Stimulated activated CD8-positive, alpha-beta memory T cell treated with anti-CD3 and anti-CD28 coated beads, Interleukin-15, amount 100 ng/mL, for 4 hours (primary cell): ENCODE data around the gene PSAP.

ENCODE experiments used
- DNase-seq, 2 donors: peaks; one replicate each; pipeline ENCODE4 v3.0.0-alpha.2; 2020; ENCODE audit warnings: low read depth in 2 of 2

The PSAP gene

DNA sequence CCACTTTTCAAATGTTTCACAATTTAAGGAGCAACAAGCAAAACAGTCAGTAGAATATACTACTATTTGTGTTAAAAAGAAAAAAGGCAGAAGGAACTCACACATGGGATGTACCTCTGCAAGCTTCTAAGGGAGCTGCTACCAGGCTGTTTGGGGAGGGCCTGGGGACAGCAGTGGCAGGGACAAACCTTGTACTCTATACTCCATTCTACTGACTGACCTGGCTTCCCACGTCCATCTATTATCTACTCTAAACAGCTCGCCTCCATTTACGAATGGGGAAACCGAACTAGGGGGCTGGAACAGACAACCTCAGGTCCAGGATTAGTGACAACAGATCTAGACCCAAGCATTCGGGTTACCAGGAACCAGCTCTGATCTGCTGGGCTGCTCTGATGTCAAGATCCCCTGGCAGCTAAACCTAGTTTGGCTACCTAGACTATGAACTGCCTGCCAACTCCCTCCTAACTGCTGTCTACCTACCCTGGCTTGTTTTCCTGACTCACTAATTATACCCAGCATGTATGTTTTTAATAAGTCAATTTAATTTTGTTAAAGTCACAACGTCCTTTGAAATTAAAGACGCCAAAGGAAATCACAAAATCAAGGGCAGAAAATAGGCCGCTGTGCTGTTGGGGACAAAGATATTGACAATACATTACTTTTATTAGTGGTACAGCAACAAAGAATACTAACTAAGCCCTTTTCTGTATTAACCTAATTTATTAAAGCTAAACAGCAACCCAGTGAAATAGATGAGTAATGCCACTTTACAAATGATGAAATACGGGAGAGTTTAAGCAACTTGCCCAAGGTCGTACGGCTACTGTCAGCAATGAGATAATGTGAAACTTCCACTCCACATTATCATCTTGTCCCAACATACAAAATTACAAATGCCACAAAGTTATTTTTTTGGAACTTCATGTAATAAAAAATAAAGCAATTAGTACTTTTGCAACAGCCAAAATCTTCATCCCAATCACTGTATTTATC lies 5.3 kb downstream of the PSAP start:
- DNase-seq = no peak

DNA sequence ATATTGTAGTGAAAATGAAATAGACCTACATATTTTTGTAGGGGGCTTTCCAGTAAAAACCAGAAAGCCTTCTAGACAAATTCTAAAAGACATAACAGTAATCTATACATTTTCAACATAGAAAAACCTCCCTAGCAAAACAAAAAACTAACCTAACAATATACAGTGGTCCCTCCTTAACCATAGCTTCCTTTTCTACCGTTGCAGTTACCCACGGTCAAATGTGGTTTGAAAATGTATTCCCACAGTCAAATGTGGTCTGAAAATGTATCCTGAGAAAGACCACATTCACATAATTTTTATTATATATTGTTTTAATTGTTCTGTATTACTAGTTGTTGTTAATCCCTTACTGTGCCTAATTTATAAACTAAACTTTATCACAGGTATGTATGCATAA lies 6.4 kb downstream of the PSAP start:
- no peak for DNase-seq

DNA sequence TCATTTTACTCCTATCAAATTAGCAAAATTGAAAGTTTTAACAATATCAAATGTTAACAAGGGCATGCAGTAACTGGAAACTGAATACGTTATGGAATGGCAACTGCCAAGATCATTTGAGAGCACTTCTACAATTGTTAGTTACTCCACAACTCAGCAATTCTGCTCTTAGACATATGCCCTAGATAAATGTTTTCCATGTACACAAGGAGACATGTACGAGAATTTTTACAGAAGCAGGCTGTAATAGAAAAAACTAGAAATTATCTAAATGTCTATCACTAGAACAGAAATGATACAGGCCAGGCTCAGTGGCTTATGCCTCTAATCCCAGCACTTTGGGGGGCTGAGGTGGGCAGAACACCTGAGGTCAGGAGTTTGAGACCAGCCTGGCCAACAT lies 7.0 kb downstream of the PSAP start:
- DNase-seq = no peak

DNA sequence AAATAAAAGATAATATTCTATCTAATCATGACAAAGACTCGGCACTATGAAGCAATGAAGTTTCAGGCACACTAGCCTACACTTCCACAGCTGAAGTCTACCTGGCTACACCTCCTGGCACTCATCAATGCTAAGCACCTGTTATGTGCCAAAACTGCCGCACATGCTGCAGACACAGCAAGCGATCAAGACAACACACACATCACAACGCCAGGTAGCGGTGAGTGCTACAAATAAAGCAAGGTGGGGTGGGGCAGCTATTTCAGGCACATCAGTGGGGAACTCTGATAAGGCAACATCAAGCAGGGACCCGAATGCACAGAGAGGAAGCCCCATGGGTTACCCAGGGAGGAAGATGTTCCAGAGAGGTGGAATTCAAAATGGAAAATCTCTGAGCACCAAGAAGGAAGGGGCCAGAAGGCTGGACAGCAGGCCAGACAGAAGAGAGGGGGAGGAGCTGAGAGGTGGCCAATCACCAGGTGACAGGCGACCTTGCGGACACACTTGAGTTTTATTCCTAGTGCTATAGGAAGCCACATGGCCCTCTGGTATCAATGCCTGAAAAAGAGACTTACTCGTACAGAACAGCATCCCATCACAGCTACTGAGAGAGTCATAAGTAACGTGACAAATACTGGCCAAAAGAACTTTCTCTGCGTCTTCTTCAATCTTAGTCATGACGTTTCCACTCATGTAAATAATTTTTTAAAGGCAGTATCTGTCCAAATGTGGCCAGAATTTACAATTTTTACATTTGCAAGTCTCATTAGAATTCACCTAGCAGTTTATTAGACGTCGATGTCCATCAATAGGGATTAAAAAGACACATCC lies 8.0 kb downstream of the PSAP start:
- no peak for DNase-seq

DNA sequence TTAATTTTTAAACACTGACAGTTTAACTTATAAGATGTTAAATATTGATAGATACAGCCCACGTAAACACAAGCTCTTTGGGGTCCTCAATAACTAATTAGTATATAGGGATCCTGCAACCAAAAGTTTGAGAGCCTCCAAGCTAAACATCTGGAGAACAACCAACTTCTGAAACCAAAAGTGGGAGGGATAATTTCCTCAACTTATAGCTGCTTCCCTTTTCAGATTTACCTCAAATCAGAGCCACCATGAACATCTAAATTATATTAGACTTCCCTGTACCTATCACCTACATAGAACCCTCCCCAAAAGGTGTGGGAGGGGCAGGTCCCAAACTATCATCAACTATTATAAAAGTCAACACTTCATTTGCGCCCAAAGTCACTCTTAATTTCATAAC lies 8.6 kb downstream of the PSAP start:
- DNase-seq = no peak

DNA sequence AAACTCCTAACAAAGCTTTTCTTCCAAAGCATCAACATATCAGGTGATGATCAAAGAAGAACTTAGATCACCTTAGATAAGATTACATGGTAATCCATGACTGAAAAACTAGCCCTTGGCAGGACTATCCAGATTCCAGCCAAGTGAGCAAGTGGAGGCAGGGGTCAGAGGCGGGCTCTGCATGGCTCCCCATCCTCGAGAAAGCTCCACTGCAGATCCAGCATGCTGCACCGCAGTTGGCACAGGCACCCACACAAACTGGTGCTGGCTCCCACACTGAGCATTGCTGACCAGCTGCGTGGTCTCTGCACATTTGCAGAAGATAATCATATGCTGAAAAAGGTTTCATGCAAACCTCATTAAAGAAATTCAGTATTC lies 10.1 kb downstream of the PSAP start:
- no peak for DNase-seq

DNA sequence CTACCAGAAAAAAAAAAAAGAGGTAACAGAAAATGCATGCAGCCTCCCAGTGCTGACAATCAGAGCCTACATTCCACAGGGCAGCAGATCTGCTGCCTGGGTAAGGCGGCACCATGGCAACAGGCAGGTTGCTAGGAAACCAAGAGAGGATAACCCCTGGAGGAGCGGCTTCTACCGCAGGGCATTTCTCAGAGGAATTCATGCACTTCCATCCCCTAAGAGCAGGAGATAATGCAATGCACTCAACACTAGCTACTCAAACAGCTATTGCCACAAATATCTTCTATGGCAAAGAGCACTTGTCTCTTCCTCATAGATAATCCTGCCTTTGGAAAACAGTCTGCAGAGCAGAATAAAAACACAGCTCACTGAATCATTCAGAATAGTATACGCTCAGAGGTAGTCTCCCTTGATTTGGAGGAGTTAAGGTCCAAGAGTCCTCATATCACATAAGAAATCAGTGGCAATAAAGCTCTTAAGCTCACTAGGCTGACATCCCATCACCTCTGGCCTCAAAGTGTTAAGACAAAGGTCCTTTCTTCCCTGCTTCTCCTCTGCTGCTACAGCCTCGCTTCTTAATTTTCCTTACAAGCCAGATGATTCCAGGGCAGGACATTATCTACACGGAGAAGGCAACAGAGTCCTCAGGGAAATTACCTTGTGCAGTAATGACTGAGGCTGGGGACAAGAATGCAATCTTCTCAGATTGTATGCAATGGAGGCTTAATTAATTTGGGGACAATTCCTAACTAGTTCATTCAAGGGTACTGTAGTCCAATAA lies 10.7 kb downstream of the PSAP start:
- DNase-seq = no peak

DNA sequence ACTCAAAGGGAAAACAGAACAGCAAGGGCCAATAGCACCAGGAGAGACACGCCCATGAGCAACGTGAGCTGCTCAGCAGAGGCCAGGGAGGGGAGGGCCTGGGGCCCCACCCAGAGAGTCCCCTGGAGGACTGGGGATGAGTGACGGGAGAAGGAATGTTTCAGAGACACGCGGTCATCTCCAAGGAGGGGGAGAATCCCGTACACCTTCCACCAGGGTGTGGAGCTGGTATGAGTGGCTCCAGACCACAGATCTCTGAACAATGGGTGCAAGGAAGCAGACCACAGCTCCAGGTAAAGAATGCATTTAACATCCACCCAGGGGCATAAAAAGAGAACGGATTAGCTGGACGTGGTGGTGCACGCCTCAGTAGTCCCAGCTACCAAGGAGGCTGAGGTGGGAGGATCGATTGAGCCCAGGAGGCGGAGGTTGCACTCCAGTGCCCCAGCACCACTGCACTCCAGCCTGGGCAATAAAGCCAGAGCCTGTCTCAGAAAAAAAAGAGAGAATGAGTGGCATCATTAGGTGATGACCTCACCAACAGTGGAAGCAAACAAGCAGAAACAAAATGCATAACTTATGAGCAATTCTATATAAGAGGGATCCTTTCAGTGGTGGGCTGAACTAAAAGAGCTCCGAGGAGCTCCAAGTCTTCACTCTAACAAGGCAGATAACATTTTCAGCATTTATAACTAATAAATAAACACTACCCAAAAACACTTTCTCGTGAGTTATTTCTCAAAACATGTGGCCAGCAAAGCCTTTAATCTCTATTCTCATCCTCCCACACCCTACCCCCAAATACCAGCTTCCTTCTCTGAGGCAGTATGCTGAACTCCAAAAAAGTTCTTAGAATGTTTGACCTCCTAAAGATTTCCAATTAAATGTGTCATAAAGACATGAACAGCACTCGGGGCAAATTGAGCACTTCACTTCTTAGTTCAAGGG lies 12.5 kb downstream of the PSAP start:
- DNase-seq = no peak

DNA sequence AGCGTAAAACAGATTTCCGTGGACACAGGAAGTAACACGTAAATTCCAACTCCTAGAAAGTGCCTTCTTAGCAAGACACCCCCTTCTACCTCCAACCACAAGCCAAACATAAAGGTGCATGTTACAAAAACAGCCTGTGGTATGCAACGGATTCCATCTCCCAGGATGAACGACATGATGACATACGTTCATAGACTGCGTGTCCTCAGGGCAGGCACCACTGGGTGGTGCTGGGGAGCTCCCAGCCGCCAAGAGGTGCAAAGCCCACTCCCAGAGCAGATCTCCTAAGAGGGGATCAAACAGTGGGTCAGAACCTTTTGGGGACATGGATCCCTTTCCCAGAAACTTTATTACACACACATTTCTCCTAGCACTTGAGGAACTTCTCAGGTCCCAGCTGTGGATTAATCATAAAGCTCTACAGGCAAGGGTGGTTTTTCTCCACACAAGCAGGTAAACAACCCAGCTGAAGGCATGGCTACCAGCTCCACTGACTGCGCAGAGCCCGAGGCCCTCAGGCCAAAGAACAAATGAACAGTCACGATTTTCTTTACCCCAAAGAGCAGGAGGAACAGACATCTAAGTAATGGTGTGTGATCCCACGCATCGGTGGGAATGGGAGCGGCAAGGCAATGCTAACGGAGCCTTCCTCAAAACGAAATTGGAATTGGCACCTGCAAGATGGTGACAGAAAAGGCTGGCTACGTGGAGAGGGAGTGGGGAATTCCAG lies 13.8 kb downstream of the PSAP start:
- DNase-seq = no peak

DNA sequence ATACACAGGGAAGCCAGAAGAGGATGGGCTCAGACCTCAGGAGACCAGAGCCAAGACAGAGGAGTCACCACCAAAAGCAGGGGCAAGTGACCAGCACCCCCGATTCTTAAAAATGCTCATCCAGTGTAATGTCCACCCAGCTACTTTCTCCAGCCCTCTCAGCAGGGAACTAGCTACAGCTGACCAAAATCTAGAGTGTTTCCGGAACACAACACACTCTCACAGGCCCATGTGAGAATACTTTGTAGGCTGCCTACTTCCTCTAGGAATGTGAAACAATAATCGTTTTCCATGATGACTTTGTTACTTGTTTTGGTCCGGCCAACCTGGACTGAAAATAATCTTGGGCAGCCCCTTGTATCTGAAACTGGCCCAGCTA lies 14.5 kb downstream of the PSAP start:
- DNase-seq = no peak

DNA sequence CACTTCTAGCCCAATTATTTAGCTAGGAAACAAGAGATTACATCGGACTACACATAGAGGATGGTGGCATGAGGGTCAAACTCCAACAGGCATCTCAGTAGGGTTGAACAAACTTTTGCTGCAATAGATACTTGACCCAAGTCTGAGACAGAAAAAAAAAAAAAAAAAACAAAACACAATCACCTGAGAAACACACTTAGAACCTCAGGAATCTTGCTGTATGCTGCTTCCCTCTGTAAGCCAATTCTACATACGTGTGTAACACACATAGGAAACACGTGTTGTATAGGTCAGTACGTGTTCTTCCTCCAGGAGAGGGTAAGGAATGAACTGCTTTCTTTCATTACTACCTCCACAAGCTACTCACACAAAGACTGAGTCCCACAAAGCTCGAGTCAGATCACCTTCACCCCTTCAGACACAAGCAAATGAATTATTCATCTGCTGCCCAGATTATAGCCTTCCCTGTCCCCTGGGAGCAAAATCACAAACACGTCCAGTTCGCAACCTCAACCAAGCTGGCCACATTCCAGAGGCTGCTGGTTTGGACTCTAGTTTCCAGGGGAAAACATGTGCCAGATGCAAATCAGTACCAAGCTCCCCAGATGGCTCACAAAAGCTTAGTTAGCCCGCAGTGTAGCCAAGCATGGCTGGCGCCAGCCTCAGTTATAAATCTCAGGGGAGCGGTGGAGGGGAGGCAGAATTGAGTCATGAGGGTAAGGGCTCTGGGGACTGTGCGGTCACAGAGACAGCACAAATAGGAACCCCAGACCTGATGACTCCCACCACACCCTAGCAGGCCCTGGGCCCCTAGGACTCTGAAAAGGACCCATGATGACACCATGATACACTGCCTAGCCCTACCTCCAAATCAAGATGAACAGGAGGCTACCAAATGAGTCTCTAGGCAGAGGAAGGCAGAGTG lies 15.1 kb downstream of the PSAP start:
- DNase-seq = no peak

DNA sequence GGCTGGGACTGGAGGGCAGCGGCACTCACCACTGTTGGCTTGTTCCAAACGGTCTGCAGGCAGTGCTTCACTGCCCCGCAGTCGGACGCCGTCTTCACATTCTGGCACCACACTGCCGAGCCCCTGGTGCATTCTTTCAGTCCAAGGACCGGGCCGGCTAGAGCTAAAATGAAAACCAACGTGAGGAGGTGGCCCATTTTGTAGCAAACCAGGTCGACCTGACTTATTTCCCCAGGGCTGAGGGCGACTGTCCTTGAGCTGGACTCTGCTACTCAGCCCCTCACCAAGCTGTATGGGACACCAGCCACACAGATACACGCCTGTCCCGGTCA lies 16.7 kb downstream of the PSAP start:
- no peak for DNase-seq

DNA sequence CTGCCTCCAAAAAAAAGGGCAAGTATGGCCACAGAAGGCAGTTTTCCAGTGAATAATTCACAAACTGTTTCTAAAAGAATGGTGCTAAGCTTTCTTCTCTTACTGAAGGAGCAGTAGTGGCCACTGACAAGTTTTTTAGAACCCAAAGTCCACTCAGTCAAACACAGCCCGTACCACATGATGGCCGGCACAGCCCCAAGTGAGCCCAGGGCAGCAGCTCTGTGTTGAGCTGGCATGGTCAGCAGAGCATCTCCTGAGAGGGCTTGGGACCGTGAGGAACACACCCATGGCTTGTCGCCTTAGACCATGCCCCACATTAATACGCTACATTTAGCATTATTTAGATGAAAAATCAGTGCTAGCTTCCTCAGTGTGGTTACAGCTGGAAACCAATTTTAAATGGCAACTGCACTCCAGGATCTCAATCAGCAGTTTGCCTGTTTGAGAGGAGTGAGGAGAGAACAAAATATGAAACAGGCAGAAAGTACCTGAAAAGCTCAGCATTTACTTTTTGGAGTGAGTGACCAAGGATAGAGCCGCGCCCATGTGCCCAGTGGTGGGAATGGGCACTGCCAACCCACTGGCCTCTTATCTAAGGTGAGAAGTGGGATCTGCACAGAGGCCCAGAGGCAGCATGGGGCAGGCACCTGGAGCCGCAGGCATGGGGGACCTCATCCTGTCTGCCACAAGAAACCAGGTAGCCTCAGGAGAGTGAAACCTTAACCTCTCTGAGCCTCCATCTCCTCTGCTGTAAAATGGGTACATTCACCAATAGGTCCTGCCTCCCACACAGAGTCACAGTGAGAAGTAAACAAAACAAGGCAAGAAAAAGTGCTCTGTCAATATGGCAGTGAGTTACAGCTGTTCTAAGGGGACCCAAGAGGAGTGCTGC lies 17.4 kb downstream of the PSAP start:
- DNase-seq = no peak

DNA sequence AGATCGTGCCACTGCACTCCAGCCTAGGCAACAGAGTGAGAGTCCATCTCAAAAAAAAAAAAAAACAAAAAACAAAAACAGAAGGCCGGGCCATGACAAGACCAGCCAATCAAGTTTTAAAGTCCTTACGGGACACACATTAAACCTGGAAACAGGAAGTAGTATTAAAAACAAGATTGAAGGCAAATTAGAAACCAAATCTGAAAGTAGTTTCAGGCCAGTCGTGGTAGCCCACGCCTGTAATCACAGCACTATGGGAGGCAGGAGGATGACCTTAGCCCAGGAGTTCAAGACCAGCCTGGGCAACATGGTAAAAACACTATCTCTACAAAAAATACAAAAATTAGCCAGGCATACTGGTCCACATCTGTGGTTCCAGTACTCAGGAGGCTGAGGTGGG lies 18.1 kb downstream of the PSAP start:
- DNase-seq = no peak

DNA sequence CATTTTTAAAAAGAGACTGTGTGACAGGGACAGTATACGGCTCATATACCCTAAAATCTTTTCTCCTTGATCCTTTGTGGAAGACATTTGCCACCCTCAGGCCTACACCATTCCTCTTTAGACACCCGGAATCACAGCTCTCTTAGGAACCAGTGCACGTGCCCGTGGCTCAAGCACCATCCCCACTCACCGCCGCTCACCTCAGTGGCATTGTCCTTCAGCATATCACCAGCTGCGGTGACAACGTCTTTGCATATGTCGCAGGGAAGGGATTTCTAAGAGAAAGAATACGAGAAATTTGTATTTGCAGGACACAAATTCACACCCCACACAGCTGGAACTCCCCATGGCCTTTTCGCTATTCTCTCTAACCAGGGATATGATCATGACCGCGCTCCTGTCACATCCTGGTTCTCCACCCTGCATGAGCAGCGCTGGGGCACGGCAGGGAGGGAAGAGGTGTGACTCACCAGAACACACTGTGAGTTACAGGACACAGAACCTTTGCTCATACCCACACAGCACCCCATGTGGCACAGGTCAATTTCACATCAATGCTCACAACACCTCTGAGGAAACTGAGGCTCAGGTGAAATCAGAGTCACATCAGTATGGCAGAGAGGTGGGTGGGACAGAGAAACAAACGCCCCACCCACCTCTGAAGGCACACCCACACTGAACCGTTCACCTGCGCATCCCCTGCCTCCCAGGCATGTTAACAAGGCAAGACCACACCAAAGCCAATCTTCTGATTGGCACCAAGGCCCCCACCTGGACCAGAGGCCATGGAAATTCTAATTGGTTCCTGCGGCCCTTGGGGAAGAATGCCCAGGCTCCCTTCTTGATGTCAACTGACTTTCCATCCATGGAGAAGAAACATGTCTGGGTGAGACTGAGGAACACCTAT lies 19.2 kb downstream of the PSAP start:
- DNase-seq = no peak

DNA sequence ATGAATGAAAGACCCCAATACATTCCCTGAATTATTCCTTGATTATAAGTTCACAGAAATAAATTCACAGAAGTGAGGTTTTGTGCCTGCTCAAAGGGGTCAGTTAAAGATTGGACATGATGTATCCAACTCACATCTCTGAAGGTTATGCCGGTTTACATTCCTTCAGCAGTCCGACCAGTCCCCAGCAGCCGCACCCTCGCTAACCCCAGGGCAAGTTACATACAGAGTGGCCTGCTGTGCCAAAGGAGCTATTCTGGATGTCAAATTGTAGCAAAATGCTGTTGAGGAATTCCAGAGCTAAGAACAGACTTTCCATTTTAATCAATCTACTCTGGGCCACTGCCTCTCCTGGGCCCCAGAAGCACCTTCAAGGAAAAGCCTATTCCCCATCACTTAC lies 20.3 kb downstream of the PSAP start:
- DNase-seq = no peak

DNA sequence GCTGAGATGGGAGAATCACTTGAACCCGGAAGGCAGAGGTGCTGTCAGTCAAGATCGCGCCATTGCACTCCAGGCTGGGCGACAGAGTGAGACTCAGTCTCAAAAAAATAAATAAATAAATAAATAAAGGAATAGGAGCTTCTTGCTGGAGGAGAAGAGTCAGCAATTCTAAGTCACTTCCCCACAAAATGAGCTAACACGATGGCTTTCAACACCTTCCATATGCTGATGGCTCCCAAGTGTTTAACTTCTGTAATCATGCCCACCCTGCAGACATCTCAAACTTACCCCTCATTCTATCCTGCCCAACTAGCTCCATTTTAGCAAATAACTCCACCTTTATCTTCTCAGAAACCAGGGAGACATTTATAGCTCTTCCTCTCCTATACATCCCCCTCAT lies 21.2 kb downstream of the PSAP start:
- no peak for DNase-seq
